ENCODE measurements around the gene MC4R. TPM values are rescaled to one million over a fixed set of nuclear protein-coding genes. Genes with fewer than 3 reads are reported as not detected.

MC4R gene
- total and polyA plus RNA-seq, 2 experiments from 2014 or later, result 0.14 to 0.32 TPM

DNA sequence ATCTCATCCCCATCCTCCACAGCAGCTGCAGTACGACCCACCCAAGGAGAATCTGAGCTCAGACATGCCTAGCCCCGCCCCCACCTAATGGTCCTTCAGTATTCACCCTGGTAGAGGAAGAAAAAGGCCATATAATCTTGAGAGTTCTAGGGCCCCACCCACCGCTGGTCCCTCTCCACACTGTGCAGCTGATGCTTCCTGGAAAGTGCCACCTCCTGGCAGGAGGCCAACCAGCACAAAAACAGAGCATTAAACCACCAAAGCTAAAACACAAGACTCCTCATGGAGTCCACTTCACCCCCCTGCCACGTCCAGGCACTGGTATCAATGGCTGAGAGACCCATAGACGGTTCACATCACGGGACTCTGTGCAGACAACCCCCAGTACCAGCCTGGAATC, 40.7 kb downstream of the MC4R start:
- H3K27me3 ChIP-seq (replicated peaks; ENCODE audit: insufficient read depth), result no peaks in the 10 kb centered on the region; the same call in 1 of the 2 replicates
- no peaks in the 10 kb centered on the region for H3K36me3 ChIP-seq (ENCODE audit: low read depth)
- H3K9me3 ChIP-seq (ENCODE audit: low read depth), result no peaks in the 10 kb centered on the region
- no peaks in the 10 kb centered on the region for H3F3A ChIP-seq (ENCODE audit: insufficient read depth)
- DNase-seq, result no peak
- no peak overlapping the region for H2AFZ ChIP-seq
- TF ChIP-seq EZH2phosphoT487 (IDR thresholded peaks at IDR 0.05; ENCODE audit: insufficient read depth, low read depth) (no peak), EZH2 (IDR thresholded peaks at IDR 0.05; ENCODE audit: insufficient read depth, poor library complexity, severe bottlenecking) (no peak)
- H3K9ac ChIP-seq, result no peak overlapping the region
- H3K27ac ChIP-seq, result no peak overlapping the region
- 50 to 59% methylated on average over 6 of the region's 6 CpGs for WGBS, 2 experiments (ENCODE audit: low coverage in 1 of 2, low lambda C conversion rate in 2 of 2, missing lambda C conversion rate in 2 of 2)
- no peaks in the 10 kb centered on the region for H4K20me1 ChIP-seq (ENCODE audit: insufficient read depth)
- no peaks in the 10 kb centered on the region for H3K4me1 ChIP-seq (ENCODE audit: insufficient read depth)
- no peak overlapping the region for H3K4me3 ChIP-seq
- H3K9me2 ChIP-seq (ENCODE audit: insufficient read depth), result no peaks in the 10 kb centered on the region
- no peaks in the 10 kb centered on the region for H3K79me2 ChIP-seq (ENCODE audit: insufficient read depth)
- in situ Hi-C loops (cut with MboI), result no loop called here
- H3K4me2 ChIP-seq (ENCODE audit: unreplicated experiment), result no peak overlapping the region

DNA sequence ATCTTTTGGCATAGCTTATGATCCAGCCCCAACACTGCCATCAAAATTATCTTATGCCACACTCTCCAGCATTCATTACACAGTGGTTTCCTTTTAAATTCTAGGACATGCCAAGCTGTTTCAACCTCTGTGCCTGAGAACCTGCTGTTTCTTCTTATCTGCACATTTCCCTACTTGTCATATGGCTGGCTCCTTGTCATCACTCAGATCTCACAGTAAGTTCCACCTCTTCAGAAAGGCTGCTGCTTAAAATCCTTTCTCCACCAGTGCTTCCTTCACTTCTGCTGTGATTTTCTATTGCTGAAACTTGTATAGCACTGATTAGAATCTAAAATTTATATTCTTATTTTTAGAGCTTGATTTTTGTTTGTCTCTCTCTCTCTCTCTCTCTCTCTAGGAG, 43.4 kb downstream of the MC4R start:
- H3K4me3 ChIP-seq, result no peak overlapping the region
- H3K36me3 ChIP-seq (ENCODE audit: low read depth), result no peaks in the 10 kb centered on the region
- H3K9me2 ChIP-seq (ENCODE audit: insufficient read depth), result no peaks in the 10 kb centered on the region
- no peaks in the 10 kb centered on the region for H3K4me1 ChIP-seq (ENCODE audit: insufficient read depth)
- no peak overlapping the region for H2AFZ ChIP-seq
- H3F3A ChIP-seq (ENCODE audit: insufficient read depth), result no peaks in the 10 kb centered on the region
- no peaks in the 10 kb centered on the region for H4K20me1 ChIP-seq (ENCODE audit: insufficient read depth)
- in situ Hi-C loops (cut with MboI), result no loop called here
- no peak overlapping the region for H3K9ac ChIP-seq
- no peak for DNase-seq
- TF ChIP-seq EZH2 (IDR thresholded peaks at IDR 0.05; ENCODE audit: insufficient read depth, poor library complexity, severe bottlenecking) (no peak), EZH2phosphoT487 (IDR thresholded peaks at IDR 0.05; ENCODE audit: insufficient read depth, low read depth) (no peak)
- no peaks in the 10 kb centered on the region for H3K79me2 ChIP-seq (ENCODE audit: insufficient read depth)
- H3K27me3 ChIP-seq (replicated peaks; ENCODE audit: insufficient read depth), result no peaks in the 10 kb centered on the region; the same call in 1 of the 2 replicates
- H3K27ac ChIP-seq, result no peak overlapping the region
- H3K9me3 ChIP-seq (ENCODE audit: low read depth), result no peaks in the 10 kb centered on the region
- H3K4me2 ChIP-seq (ENCODE audit: unreplicated experiment), result no peak overlapping the region

DNA sequence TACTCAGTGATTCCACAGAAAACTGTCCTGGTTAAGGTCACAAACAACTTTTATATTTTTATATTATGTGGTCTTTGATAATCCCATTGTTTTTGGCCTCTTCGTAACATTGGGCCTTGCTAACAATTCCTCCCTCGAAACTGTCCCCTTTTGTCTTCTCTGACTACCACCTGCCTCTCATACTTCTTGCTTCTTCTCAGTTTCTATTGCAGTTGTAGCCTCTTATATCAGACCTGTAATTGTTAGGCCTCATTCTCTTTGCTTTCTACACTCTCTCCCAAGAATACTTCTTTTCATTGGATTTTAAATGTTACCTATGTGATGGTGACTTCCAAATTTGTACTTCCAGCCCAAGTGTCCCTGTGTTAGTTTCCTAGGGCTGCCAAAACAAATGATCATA, 44.7 kb downstream of the MC4R start:
- Histone ChIP-seq H3K9me2 (ENCODE audit: insufficient read depth) (no peaks in the 10 kb centered on the region), H3K27me3 (replicated peaks; ENCODE audit: insufficient read depth) (no peaks in the 10 kb centered on the region; the same call in 1 of the 2 replicates), H3K36me3 (ENCODE audit: low read depth) (no peaks in the 10 kb centered on the region), H3K79me2 (ENCODE audit: insufficient read depth) (no peaks in the 10 kb centered on the region), H3F3A (ENCODE audit: insufficient read depth) (no peaks in the 10 kb centered on the region), H3K4me1 (ENCODE audit: insufficient read depth) (no peaks in the 10 kb centered on the region), H3K9ac (no peak overlapping the region), H3K4me3 (no peak overlapping the region), H3K9me3 (ENCODE audit: low read depth) (no peaks in the 10 kb centered on the region), H3K4me2 (ENCODE audit: unreplicated experiment) (no peak overlapping the region), H4K20me1 (ENCODE audit: insufficient read depth) (no peaks in the 10 kb centered on the region), H3K27ac (no peak overlapping the region), H2AFZ (no peak overlapping the region)
- 63 to 74% methylated on average over 2 of the region's 2 CpGs for WGBS, 2 experiments (ENCODE audit: low coverage in 1 of 2, low lambda C conversion rate in 2 of 2, missing lambda C conversion rate in 2 of 2)
- in situ Hi-C loops (cut with MboI), result no loop called here
- TF ChIP-seq EZH2phosphoT487 (IDR thresholded peaks at IDR 0.05; ENCODE audit: insufficient read depth, low read depth), result no peak
- no peak for TF ChIP-seq EZH2 (IDR thresholded peaks at IDR 0.05; ENCODE audit: insufficient read depth, poor library complexity, severe bottlenecking)
- DNase-seq, result no peak

DNA sequence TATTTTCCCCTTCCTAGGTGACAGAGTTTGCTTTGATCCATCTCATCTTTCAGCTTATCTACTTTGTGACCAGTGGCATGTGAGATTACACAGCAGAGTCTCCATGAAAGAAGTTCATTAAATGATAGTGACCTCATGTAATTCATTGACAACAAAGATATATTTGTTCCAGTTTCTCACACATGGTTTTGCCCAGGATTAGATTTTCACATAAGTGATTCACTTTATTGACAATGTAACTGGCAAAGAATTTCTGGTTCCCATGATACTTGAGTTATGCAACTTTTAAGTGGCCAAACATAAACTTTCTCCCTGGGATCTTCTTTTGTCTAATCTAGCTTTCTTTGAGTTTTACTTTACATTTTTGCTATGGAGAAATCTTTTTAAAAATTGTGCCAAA, 50.0 kb downstream of the MC4R start:
- Histone ChIP-seq H3K9me3 (ENCODE audit: low read depth) (no peaks in the 10 kb centered on the region), H3K27ac (no peak overlapping the region), H3K36me3 (ENCODE audit: low read depth) (no peaks in the 10 kb centered on the region), H4K20me1 (ENCODE audit: insufficient read depth) (no peaks in the 10 kb centered on the region), H3K4me2 (ENCODE audit: unreplicated experiment) (no peak overlapping the region), H3K79me2 (ENCODE audit: insufficient read depth) (no peaks in the 10 kb centered on the region), H2AFZ (no peak overlapping the region), H3K9me2 (ENCODE audit: insufficient read depth) (no peaks in the 10 kb centered on the region), H3K9ac (no peak overlapping the region), H3K4me3 (no peak overlapping the region), H3F3A (ENCODE audit: insufficient read depth) (no peaks in the 10 kb centered on the region), H3K27me3 (replicated peaks; ENCODE audit: insufficient read depth) (0 out of 2 replicates have a peak, but pooled peaks cover 4% of the 10 kb centered on the region), H3K4me1 (ENCODE audit: insufficient read depth) (no peaks in the 10 kb centered on the region)
- peak; percentile 6 for DNase-seq
- no peak for TF ChIP-seq EZH2 (IDR thresholded peaks at IDR 0.05; ENCODE audit: insufficient read depth, poor library complexity, severe bottlenecking)
- TF ChIP-seq EZH2phosphoT487 (IDR thresholded peaks at IDR 0.05; ENCODE audit: insufficient read depth, low read depth), result no peak
- in situ Hi-C loops (cut with MboI), result no loop called here

Measured in GM23248 (cell line).